Peyer's patch (tissue), 4 donors: Measurements from ENCODE around the gene MFRP. TPM values are rescaled to one million over a fixed set of nuclear protein-coding genes. Genes with fewer than 3 reads are reported as not detected.

Source experiments
- DNase-seq, 3 donors: peaks; one replicate each; pipeline ENCODE4 v3.0.0-alpha.2; 2017 to 2019
- H3K27ac ChIP-seq, 4 donors: fragments of 200-600 bp; sonication (generic); one replicate each; pipeline ENCODE4 v1.5.1; 2016 to 2019
- H3K27me3 ChIP-seq, 2 donors: fragments of 200-600 bp; sonication (generic); one replicate each; pipeline ENCODE4 v1.5.1; 2019
- H3K36me3 ChIP-seq, 3 donors: fragments of 200-600 bp; sonication (generic); one replicate each; pipeline ENCODE4 v1.5.1; 2016 to 2019
- H3K4me1 ChIP-seq, 4 donors: fragments of 200-600 bp; sonication (generic); one replicate each; pipeline ENCODE4 v1.5.1; 2016 to 2019
- H3K4me3 ChIP-seq, 4 donors: fragments of 200-600 bp; sonication (generic); 1 replicate in 3 of 4; 2 replicates in 1 of 4; pipeline ENCODE4 v1.5.1; 2016 to 2019; ENCODE audit warnings: mild to moderate bottlenecking in 1 of 4
- H3K9me3 ChIP-seq, 4 donors: fragments of 200-600 bp; sonication (generic); one replicate each; pipeline ENCODE4 v1.5.1; 2016 to 2019; ENCODE audit warnings: mild to moderate bottlenecking in 1 of 4
- POLR2A ChIP-seq, 2 donors: fragments of 450-650 bp; IDR thresholded peaks; one replicate each; pipeline ENCODE4 v1.5.1; 2017; ENCODE audit warnings: antibody characterized with exemption in 2 of 2, mild to moderate bottlenecking in 2 of 2, moderate library complexity in 2 of 2
- total RNA-seq, 4 donors: library from RNA; depleted of rRNA; stranded (reverse); fragments of >200 nt; gene quantifications; one replicate each; pipeline ENCODE4 v1.1.0, GENCODE V29; 2016
- TF ChIP-seq, protein P1 (sequence below), 6 experiments: fragments of 450-650 bp in 4 of 6; fragments of 200-600 bp in 2 of 6; sonication (generic) in 1 of 6; IDR thresholded peaks; one replicate each; pipeline ENCODE4 v1.5.1; 2017 to 2019; ENCODE audit warnings: antibody characterized with exemption in 6 of 6, mild to moderate bottlenecking in 3 of 6, moderate library complexity in 1 of 6

The MFRP gene
- total RNA-seq, 4 donors from 2014 or later: not detected

DNA sequence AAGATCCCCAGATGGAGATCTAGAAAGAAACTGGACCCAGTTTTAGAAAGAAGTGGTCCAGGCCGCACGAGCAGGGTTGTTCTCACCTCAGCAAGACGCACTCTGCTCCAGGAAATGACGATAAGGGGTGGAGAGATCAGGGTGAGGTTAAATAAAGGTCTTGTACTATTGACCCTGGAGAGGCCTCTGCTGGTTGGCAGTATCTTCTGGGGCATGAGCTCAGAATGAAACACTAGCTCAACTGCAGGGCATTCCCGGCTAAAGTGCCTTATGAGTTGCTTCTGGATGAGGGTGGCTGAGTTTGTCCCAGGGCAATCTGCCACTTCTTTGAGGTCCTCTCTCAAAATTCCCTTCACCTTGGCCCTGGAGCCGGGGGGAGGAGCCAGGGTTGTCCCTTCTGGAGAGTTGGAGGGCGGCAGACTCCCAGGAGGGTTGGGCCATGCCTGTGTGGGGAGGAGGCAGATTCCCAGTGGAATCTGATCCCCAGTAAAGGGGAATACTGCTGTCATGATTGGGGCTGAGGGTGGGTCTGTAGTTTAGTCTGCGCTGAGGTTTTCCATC, 24.1 kb upstream of the MFRP start:
- Histone ChIP-seq H3K4me3 (no peak overlapping the region), H3K36me3 (no peaks in the 10 kb centered on the region), H3K27me3 (no peaks in the 10 kb centered on the region), H3K9me3 (no peaks in the 10 kb centered on the region), H3K4me1 (peaks cover 0 to 73% (median 15%) of the 10 kb centered on the region in 4 donors), H3K27ac (peak overlapping the region in 3 of 4 donors; percentile 78 to 97 (median 96))
- DNase-seq: peak in 2 of 3 donors; percentile 77 to 80
- TF ChIP-seq POLR2A (IDR thresholded peaks at IDR 0.05): peak; percentile 45 to 78
- TF ChIP-seq, protein P1, sequence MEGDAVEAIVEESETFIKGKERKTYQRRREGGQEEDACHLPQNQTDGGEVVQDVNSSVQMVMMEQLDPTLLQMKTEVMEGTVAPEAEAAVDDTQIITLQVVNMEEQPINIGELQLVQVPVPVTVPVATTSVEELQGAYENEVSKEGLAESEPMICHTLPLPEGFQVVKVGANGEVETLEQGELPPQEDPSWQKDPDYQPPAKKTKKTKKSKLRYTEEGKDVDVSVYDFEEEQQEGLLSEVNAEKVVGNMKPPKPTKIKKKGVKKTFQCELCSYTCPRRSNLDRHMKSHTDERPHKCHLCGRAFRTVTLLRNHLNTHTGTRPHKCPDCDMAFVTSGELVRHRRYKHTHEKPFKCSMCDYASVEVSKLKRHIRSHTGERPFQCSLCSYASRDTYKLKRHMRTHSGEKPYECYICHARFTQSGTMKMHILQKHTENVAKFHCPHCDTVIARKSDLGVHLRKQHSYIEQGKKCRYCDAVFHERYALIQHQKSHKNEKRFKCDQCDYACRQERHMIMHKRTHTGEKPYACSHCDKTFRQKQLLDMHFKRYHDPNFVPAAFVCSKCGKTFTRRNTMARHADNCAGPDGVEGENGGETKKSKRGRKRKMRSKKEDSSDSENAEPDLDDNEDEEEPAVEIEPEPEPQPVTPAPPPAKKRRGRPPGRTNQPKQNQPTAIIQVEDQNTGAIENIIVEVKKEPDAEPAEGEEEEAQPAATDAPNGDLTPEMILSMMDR (IDR thresholded peaks at IDR 0.05): peak in 1 of 6 experiments; percentile 24

GRCh38 chr11:119369132-119369925, 22.8 kb upstream of the MFRP start:
- peak overlapping the region in 3 of 4 donors; percentile 78 to 97 (median 96) for H3K27ac ChIP-seq
- no peaks in the 10 kb centered on the region for H3K36me3 ChIP-seq
- TF ChIP-seq, protein P1 (IDR thresholded peaks at IDR 0.05): no peak
- peak in 1 of 2 donors; percentile 13 for TF ChIP-seq POLR2A (IDR thresholded peaks at IDR 0.05)
- H3K4me3 ChIP-seq: peak overlapping the region in 2 of 4 donors; percentile 23 to 28
- H3K27me3 ChIP-seq: no peaks in the 10 kb centered on the region
- peaks cover 0 to 76% (median 15%) of the 10 kb centered on the region in 4 donors for H3K4me1 ChIP-seq
- no peaks in the 10 kb centered on the region for H3K9me3 ChIP-seq
- DNase-seq: peak in 2 of 3 donors; percentile 78 to 79

DNA sequence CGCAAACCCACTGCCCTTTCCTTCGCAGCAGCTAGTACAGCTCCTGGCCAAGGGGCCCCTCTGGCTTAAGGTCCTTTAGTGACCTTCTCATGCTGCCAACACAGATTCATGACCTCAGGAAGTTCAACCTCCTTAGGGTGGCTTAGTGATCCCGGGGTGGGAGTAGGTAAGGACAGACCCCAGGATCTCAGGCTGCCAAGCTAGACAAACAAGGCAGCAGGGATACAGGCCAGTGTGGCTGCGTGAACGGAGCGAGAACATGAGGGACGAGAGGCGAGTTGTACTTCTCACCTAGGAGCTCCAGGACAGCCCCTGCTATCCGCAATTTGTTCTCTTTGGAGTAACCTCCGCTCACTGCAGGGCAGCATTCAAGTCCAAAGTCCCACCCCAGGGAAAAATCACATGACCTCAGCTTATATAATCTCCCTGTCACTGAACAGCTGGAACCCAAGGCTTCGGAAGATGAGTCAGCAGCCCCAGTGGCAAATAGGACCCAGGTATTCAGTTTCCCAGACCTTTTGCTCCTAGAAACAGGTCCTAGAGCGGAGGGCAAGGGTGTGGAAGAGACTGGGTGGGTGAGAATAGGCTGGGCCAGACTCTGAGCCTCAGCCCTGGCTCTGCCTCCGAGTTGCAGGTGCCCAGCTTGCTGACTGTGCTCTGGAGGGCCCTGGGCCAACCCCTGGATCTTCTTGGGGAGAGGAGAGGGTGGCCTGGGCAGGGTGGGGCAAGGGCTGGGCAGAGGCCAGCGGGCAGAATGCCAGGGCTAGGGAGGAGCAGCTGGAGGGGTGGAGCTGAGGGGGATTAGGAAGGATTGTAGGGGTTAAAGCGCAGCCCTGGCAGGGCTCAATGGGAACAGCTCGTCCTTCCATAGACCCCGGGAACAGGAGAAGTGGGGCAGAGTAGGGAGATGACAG, 21.9 kb upstream of the MFRP start:
- DNase-seq: peak in 2 of 3 donors; percentile 90 to 97
- Histone ChIP-seq H3K4me1 (peaks cover 4 to 72% (median 18%) of the 10 kb centered on the region in 4 donors), H3K9me3 (no peaks in the 10 kb centered on the region), H3K27ac (peak overlapping the region; percentile 31 to 97 (median 87)), H3K27me3 (no peaks in the 10 kb centered on the region), H3K36me3 (no peaks in the 10 kb centered on the region), H3K4me3 (peak overlapping the region in 2 of 4 donors; percentile 23 to 30)
- TF ChIP-seq, protein P1 (IDR thresholded peaks at IDR 0.05): no peak
- peak; percentile 83 to 84 for TF ChIP-seq POLR2A (IDR thresholded peaks at IDR 0.05)

DNA sequence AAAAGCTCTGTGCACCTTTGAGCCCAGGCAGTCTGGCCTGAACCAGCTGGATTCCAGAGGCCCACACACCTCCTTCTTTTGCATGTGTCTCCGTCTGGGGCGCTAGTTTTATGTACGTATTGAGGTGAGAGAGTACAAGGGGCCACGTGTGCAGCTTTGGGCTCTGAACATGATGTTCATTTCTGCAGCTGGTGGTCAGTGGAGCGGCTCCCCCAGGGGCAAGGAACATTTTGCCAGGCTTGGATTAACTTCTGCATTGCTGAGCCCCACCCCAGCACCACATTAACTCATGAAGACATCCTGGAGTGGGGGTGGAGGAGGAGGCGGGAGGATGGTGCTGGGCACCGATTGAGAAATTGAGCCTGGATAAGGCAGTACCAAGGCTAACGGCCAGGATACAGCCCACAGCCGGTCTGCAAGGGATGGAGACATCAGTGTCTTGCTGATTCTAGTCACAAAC, 21.2 kb upstream of the MFRP start:
- H3K27me3 ChIP-seq: no peaks in the 10 kb centered on the region
- peak in 1 of 3 donors; percentile 56 for DNase-seq
- H3K27ac ChIP-seq: peak overlapping the region in 3 of 4 donors; percentile 78 to 97 (median 96)
- TF ChIP-seq, protein P1 (IDR thresholded peaks at IDR 0.05): peak in 1 of 6 experiments; percentile 18
- TF ChIP-seq POLR2A (IDR thresholded peaks at IDR 0.05): no peak
- peak overlapping the region in 2 of 4 donors; percentile 19 to 30 for H3K4me3 ChIP-seq
- H3K4me1 ChIP-seq: peaks cover 4 to 72% (median 18%) of the 10 kb centered on the region in 4 donors
- no peaks in the 10 kb centered on the region for H3K9me3 ChIP-seq
- no peaks in the 10 kb centered on the region for H3K36me3 ChIP-seq
